GM08714 (cell line): ENCODE results near the gene CANT1.

Experiments used
- H3K4me3 ChIP-seq: fragments of 200-500 bp; sonication (Bioruptor generic); 2 replicates; pipeline ENCODE4 v1.5.1; 2014; ENCODE audit warnings: mild to moderate bottlenecking, low read length, inconsistent platforms
- ZNF274 ChIP-seq: IDR thresholded peaks from 2 replicates; pipeline ENCODE4 v1.6.1; 2012; ENCODE audit warnings: mild to moderate bottlenecking, low read depth, low read length

Gene CANT1

GRCh38 chr17:78995022-78995760 is 14.4 kb downstream of the CANT1 start:
- H3K4me3 ChIP-seq = no peak overlapping the region
- TF ChIP-seq ZNF274 = no peak

GRCh38 chr17:78993981-78994671 is 15.4 kb downstream of the CANT1 start:
- no peak for TF ChIP-seq ZNF274
- H3K4me3 ChIP-seq = no peak overlapping the region

- no peak for TF ChIP-seq ZNF274
- no peak overlapping the region for H3K4me3 ChIP-seq
Measured at GRCh38 chr17:78993241-78993956, 16.2 kb downstream of the CANT1 start.

- H3K4me3 ChIP-seq = no peak overlapping the region
- no peak for TF ChIP-seq ZNF274
Measured at GRCh38 chr17:78992542-78993212, 16.9 kb downstream of the CANT1 start.

DNA sequence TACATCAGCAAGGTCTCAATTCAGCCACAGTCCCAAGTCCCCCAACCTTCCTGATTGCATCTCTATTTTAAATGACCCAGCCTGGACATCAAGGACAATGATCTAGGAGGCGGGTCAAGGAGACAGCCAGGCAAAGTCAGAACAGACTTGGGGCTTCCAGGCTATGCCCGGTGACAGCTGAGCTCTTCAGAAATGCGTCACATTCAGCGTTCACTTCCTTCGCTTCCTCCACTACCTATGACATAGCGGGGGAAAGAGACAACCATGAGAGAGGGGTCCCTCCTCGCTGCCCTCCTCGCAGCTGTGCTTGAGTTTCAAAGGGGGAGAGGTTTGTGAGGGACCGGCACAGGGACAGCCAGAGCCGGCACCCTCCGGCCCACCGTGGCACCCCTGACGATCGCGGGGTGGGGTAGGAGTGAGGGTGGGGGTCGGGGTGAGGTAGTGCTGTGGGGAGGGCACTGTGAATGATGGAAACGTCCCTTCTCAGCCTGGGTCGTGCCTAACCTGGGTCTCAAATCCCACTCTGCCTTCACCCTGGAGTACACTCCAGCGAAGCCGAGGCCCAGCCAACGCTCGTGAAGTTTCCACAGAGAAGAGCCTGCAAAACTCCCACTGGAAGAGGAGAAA is 17.5 kb downstream of the CANT1 start:
- H3K4me3 ChIP-seq = no peak overlapping the region
- TF ChIP-seq ZNF274 = no peak

DNA sequence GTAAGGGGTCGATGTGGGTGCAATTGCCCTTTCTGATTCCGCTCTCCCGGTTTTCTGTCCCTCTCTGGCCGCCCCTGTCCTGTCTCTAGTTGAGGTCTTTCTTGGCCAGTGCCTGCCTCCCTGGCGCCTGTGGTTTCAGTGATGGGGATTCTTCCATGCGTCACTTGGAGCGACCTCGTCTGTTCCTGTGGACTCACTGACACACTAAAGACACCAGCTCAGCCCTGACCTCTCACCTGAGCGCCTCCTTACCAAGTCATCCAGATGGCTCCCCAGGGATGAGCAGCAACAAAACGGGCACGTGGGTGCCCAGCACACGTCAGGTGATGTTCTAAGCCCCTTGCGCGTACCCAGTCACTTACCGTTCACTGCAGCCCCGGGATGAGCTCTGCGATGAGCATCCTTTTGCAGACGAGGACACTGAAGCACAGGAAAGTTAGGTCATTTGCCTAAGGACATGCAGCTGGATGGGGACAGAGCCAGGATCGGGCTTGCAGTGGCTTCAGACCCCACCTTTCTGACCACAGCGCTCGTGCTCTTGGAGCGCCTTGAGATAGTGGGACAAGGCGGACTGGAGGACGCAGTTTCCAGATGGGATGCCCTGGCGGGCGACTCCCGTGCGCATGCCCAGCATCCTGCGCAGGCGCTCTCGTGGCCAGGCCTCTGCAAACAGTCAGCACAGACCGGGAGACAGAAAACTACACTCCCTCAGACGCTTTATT is 18.4 kb downstream of the CANT1 start:
- no peak for TF ChIP-seq ZNF274
- H3K4me3 ChIP-seq = no peak overlapping the region

DNA sequence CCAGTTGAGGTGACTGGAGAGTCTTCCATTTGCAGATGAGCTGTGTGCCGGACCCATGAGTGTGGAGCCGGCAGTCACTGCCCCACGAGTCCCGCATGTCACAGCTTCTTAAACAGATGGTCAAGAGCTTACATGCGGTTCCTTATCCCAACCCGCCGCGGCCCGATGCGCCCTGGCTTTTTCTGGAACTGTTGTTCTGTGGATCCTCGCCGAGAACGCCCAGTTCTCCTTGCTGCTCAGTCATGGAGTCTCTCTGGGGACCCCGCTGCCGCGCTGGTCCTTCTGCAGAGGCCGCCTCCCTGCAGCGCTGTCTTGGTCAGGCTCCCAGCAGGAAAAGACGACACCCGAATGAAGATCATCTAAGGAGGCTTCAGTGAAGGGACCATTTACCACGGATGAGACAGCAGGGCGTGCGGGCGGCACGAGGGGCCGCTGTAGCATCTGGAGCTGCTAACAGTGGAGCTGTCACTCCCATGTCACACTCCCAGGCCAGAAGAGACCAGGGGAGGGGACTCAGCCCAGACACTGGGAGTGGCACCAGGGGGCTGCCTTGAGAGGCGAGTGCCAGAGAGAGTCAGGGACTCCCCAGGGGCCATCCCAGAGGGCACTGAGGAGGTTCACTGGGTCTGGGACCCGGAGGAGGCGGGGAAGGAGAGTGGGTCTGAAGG is 19.1 kb downstream of the CANT1 start:
- no peak overlapping the region for H3K4me3 ChIP-seq
- no peak for TF ChIP-seq ZNF274

DNA sequence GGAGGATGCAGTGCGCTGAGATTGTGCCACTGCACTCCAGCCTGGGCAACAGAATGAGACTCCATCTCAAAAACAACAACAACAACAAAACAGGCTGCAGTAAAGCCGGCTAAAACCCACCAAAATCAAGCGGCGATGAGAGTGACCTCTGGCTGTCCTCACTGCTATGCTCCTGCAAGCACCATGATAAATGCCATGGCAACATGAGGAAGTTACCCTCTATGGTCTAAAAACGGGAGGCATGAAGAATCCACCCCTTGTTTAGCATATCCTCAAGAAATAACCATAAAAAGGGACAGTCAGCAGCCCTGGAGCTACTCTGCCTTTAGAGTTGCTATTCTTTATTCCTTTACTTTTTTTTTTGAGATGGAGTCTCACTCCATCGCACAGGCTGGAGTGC is 21.4 kb downstream of the CANT1 start:
- H3K4me3 ChIP-seq = no peak overlapping the region
- no peak for TF ChIP-seq ZNF274

DNA sequence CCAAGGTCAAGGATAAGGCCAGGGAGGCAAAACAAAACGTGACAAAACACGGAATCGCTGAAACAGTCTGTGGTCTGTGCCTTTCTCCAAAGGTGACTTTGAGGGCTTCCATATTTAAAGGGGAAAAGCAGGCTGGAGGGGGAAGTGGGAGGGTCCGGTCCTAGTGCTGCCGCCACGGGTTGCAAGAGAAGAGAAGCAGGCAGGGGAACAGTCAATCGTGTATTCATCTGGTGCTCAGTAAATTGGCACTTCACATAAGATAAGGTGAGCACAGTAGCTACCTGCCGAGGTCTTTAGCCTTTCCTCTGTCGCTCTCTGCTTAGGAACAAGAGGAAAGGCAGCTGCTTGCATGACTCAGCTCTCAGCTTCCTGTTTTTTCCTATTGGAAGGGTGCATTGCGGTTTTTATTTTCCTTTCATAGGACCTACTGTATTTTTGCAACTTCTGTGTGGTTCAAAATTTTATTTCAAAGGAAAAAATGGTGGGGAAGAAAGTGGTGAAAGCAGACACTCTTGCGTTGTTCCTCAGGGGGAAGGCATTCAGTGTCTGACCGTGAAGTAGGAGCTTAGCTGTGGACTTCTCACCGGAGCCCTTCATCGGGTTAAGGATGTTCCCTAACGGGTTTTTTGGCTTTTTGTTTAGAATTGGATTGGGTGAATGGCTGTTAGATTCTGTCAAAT is 22.8 kb downstream of the CANT1 start:
- no peak overlapping the region for H3K4me3 ChIP-seq
- no peak for TF ChIP-seq ZNF274

DNA sequence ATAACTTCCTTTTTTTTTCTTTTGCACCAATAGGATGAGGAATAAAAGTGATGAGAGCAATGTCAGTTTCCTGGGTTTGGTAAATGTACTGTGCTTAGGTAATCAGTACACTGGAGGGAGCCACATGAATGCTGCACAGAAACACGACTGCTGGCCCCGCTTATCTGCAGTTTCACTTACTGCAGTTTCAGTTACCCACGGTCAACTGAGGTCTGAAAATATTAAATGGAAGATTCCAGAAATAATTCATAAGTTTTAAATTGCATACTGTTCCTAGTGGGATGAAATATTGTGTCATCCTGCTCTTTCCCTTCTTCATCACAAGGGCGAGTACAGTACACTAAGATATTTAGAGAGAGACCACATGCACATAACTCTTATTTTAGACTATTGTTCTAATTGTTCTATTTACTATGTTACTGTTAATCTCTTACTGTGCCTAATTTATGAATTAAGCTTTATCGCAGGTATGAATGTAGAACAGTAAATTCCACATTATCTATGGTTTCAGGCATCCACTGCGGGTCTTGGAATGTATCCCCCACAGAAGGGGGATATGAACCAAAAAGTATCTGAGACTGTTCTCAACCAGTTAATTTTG is 23.4 kb downstream of the CANT1 start:
- TF ChIP-seq ZNF274 = no peak

GRCh38 chr17:78985395-78985794 is 24.2 kb downstream of the CANT1 start:
- no peak overlapping the region for H3K4me3 ChIP-seq

More for the DNA sequence above, 23.4 kb downstream of the CANT1 start:
- H3K4me3 ChIP-seq = no peak overlapping the region

More at GRCh38 chr17:78985395-78985794, 24.2 kb downstream of the CANT1 start:
- TF ChIP-seq ZNF274 = no peak
